D721Med (cell line): ENCODE results near the gene CLSTN3.

Source experiments
- DNase-seq: peaks from one replicate; pipeline ENCODE4 v3.0.0; 2011; ENCODE audit warnings: low spot score; ENCODE audit not compliant: insufficient read length
- FAIRE-seq: peaks from 2 replicates; lab custom pipeline; 2011; peaks lifted over from hg19 to GRCh38; lab: Jason Lieb, UNC
- CTCF ChIP-seq: IDR thresholded peaks from 2 replicates; pipeline ENCODE4 v1.5.1; 2012; ENCODE audit warnings: mild to moderate bottlenecking, control low read depth; ENCODE audit not compliant: insufficient read depth; ENCODE audit errors: missing control alignments

The CLSTN3 gene

GRCh38 chr12:7134396-7135166, 4.4 kb downstream of the CLSTN3 start:
- no peak for TF ChIP-seq CTCF
- no peak for DNase-seq
- no peak for FAIRE-seq

GRCh38 chr12:7136071-7136470, 5.9 kb downstream of the CLSTN3 start:
- no peak for FAIRE-seq
- TF ChIP-seq CTCF, result no peak
- no peak for DNase-seq

GRCh38 chr12:7136676-7137075, 6.5 kb downstream of the CLSTN3 start:
- DNase-seq (no peak), FAIRE-seq (no peak)
- no peak for TF ChIP-seq CTCF

- TF ChIP-seq CTCF, result no peak
- no peak for DNase-seq
- no peak for FAIRE-seq
Measured at GRCh38 chr12:7137908-7138307, 7.7 kb downstream of the CLSTN3 start.

- DNase-seq (no peak), FAIRE-seq (no peak)
- no peak for TF ChIP-seq CTCF
Measured at GRCh38 chr12:7139200-7139599, 9.0 kb downstream of the CLSTN3 start.

GRCh38 chr12:7141351-7142005, 11.3 kb downstream of the CLSTN3 start:
- DNase-seq, result no peak
- no peak for TF ChIP-seq CTCF
- no peak for FAIRE-seq
